WTC11 (cell line): ENCODE data around the gene MGMT.

Source experiments
- CTCF ChIP-seq: fragments of 200-600 bp; IDR thresholded peaks from 2 replicates; pipeline ENCODE4 v1.8.0; 2022; ENCODE audit warnings: antibody characterized with exemption
- FOXJ3 ChIP-seq: sonication (generic); formaldehyde crosslinking; IDR thresholded peaks from 2 replicates; pipeline ENCODE4 v1.9.0; 2021; ENCODE audit warnings: missing genetic modification reagents, mild to moderate bottlenecking, borderline replicate concordance
- HMGXB4 ChIP-seq: sonication (generic); formaldehyde crosslinking; IDR thresholded peaks from 2 replicates; pipeline ENCODE4 v1.8.1; 2023; ENCODE audit warnings: mild to moderate bottlenecking, moderate library complexity, missing genetic modification reagents
- KAT7 ChIP-seq: sonication (generic); formaldehyde crosslinking; IDR thresholded peaks from 2 replicates; pipeline ENCODE4 v1.8.1; 2023; ENCODE audit warnings: missing genetic modification reagents, mild to moderate bottlenecking, borderline replicate concordance
- MAX ChIP-seq: sonication (generic); formaldehyde crosslinking; IDR thresholded peaks from 2 replicates; pipeline ENCODE4 v1.8.0; 2022; ENCODE audit warnings: mild to moderate bottlenecking, missing genetic modification reagents
- SP1 ChIP-seq: sonication (generic); formaldehyde crosslinking; conservative IDR thresholded peaks from 2 replicates; pipeline ENCODE4 v1.8.1; 2022; ENCODE audit warnings: missing genetic modification reagents
- ZNF423 ChIP-seq: fragments of 250-450 bp; sonication (Bioruptor Pico); IDR thresholded peaks from 2 replicates; pipeline ENCODE4 v2.1.2; 2022; ENCODE audit warnings: mild to moderate bottlenecking, moderate library complexity

GRCh38 chr10:129790715-129791446 is 323.8 kb downstream of the MGMT start:
- TF ChIP-seq CTCF (no peak), SP1 (CRISPR knock-in tag) (no peak), MAX (no peak), FOXJ3 (no peak), ZNF423 (no peak), KAT7 (CRISPR knock-in tag) (no peak), HMGXB4 (CRISPR knock-in tag) (no peak)
